ENCODE measurements around the gene TPD52L1.

Gene TPD52L1

GRCh38 chr6:125224231-125224861, 70.8 kb downstream of the TPD52L1 start:
- no peak overlapping the region for H3K4me3 ChIP-seq (ENCODE audit: control insufficient read depth, low read depth, low read length)
- no peak for TF ChIP-seq CTCF (IDR thresholded peaks at IDR 0.05; ENCODE audit: control insufficient read depth, insufficient read depth, low read depth, low read length, missing control alignments)
- no peak for DNase-seq (ENCODE audit: low read depth)

DNA sequence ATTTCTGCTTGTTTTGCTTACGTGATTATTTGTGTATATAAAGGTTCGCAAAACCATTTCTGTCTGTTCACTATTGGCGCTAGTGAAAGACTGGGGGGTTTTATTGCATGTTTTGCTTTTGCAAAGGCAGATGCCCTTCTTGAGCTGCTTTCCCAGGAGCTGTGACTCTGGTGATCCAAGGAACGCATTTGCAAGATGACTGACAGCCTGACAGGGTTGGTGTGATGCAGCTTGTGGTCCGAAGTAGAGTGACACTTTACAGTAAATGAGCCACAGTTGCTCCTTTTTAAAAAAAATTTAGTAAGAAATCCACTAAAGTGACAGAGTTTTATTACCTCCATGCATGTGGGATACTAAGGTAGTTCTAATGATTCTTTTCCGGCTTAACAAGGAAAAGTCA, 73.7 kb downstream of the TPD52L1 start:
- no peak overlapping the region for H3K4me3 ChIP-seq (ENCODE audit: control insufficient read depth, low read depth, low read length)
- no peak for TF ChIP-seq CTCF (IDR thresholded peaks at IDR 0.05; ENCODE audit: control insufficient read depth, insufficient read depth, low read depth, low read length, missing control alignments)

GRCh38 chr6:125228981-125229479, 75.5 kb downstream of the TPD52L1 start:
- no peak for DNase-seq (ENCODE audit: low read depth)
- H3K4me3 ChIP-seq (ENCODE audit: control insufficient read depth, low read depth, low read length), result no peak overlapping the region
- no peak for TF ChIP-seq CTCF (IDR thresholded peaks at IDR 0.05; ENCODE audit: control insufficient read depth, insufficient read depth, low read depth, low read length, missing control alignments)

More for the DNA sequence above, 73.7 kb downstream of the TPD52L1 start:
- DNase-seq (ENCODE audit: low read depth), result no peak

GRCh38 chr6:125230674-125231073, 77.1 kb downstream of the TPD52L1 start:
- H3K4me3 ChIP-seq (ENCODE audit: control insufficient read depth, low read depth, low read length), result no peak overlapping the region
- TF ChIP-seq CTCF (IDR thresholded peaks at IDR 0.05; ENCODE audit: control insufficient read depth, insufficient read depth, low read depth, low read length, missing control alignments), result no peak
- no peak for DNase-seq (ENCODE audit: low read depth)

DNA sequence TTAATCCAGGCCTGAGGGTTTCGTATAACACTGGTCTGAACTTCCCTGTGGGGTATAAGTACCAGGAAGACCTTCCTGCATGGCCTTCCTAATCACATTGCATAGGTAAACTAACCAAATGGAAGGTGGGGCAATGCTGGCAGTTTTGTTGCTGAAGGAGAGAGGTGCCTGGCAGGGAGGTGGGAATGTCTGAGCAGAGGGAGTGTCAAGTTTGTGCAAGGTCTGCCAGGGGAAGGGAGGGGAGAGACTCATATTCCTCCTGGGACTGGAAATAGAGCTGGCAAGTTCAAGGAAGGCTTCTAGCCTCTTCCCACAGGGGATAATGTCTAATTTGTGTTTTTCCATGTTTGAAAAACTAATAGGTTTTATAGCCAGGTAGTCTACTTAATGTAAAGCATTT, 77.6 kb downstream of the TPD52L1 start:
- H3K4me3 ChIP-seq (ENCODE audit: control insufficient read depth, low read depth, low read length), result no peak overlapping the region
- DNase-seq (ENCODE audit: low read depth), result no peak
- TF ChIP-seq CTCF (IDR thresholded peaks at IDR 0.05; ENCODE audit: control insufficient read depth, insufficient read depth, low read depth, low read length, missing control alignments), result no peak

GRCh38 chr6:125231574-125232343, 78.2 kb downstream of the TPD52L1 start:
- H3K4me3 ChIP-seq (ENCODE audit: control insufficient read depth, low read depth, low read length), result no peak overlapping the region
- no peak for TF ChIP-seq CTCF (IDR thresholded peaks at IDR 0.05; ENCODE audit: control insufficient read depth, insufficient read depth, low read depth, low read length, missing control alignments)
- no peak for DNase-seq (ENCODE audit: low read depth)

Data from AG09309 (cell line).